Renal cortical epithelial cell (primary cell): ENCODE measurements around the gene LCE1D. TPM values are rescaled to one million over a fixed set of nuclear protein-coding genes. Genes with fewer than 3 reads are reported as not detected.

Source experiments
- DNase-seq: peaks from one replicate; pipeline ENCODE4 v3.0.0-alpha.2; 2011; ENCODE audit warnings: low read depth
- total RNA-seq: library from RNA; depleted of rRNA; stranded (reverse); fragments of >200 nt; gene quantifications from 2 replicates; pipeline ENCODE4 v1.2.3, GENCODE V29; 2014

The LCE1D gene
- total RNA-seq = not detected in 2 replicates

- no peak for DNase-seq
These were observed at the start of gene LCE1D for GRCh38 chr1:152796421-152796820. Gene LCE1D (plus strand): TSS chr1:152796721. CDS start chr1:152797795, 1,074 bp downstream.

GRCh38 chr1:152747831-152748230 is 48.7 kb upstream of the LCE1D start:
- DNase-seq = no peak

- DNase-seq = peak; percentile 7
These were observed 44.3 kb upstream of the LCE1D start for GRCh38 chr1:152752225-152752624.

- DNase-seq = no peak
These were observed 42.9 kb upstream of the LCE1D start for GRCh38 chr1:152753586-152753985.

GRCh38 chr1:152756872-152757271 is 39.6 kb upstream of the LCE1D start:
- DNase-seq = no peak

- DNase-seq = no peak
These were observed 38.8 kb upstream of the LCE1D start, which contains the start of gene KPRP for GRCh38 chr1:152757747-152758146. Gene KPRP (plus strand): TSS chr1:152758025. CDS start chr1:152759589, 1,564 bp downstream.

- no peak for DNase-seq
These were observed 37.9 kb upstream of the LCE1D start for GRCh38 chr1:152758636-152759035.

GRCh38 chr1:152759453-152760173 is 36.9 kb upstream of the LCE1D start:
- DNase-seq = no peak

GRCh38 chr1:152760551-152761190 is 35.9 kb upstream of the LCE1D start:
- no peak for DNase-seq

GRCh38 chr1:152761609-152762213 is 34.8 kb upstream of the LCE1D start:
- DNase-seq = no peak

GRCh38 chr1:152768847-152769533 is 27.5 kb upstream of the LCE1D start:
- peak; percentile 37 for DNase-seq

GRCh38 chr1:152770411-152770810 is 26.1 kb upstream of the LCE1D start:
- DNase-seq = no peak

GRCh38 chr1:152774875-152775274 is 21.6 kb upstream of the LCE1D start, which contains the start of gene LCE1F:
Gene LCE1F (plus strand): TSS chr1:152775140. CDS start chr1:152776372, 1,232 bp downstream.
- DNase-seq = no peak

GRCh38 chr1:152776361-152776760 is 20.2 kb upstream of the LCE1D start:
- no peak for DNase-seq

GRCh38 chr1:152777510-152778137 is 18.9 kb upstream of the LCE1D start:
- no peak for DNase-seq

GRCh38 chr1:152783095-152783494 is 13.4 kb upstream of the LCE1D start:
- DNase-seq = no peak

- DNase-seq = no peak
These were observed 10.4 kb upstream of the LCE1D start, which contains the start of gene LCE1E for GRCh38 chr1:152786077-152786476. Gene LCE1E (plus strand): TSS chr1:152786257. CDS start chr1:152787300, 1,043 bp downstream.

- DNase-seq = no peak
These were observed 835 bp upstream of the LCE1D start for GRCh38 chr1:152795686-152796085.

GRCh38 chr1:152801333-152801732 is 4.8 kb downstream of the LCE1D start:
- DNase-seq = no peak

- no peak for DNase-seq
These were observed 10.1 kb downstream of the LCE1D start, which contains the start of gene LCE1C for GRCh38 chr1:152806576-152806975. Gene LCE1C (minus strand): TSS chr1:152806651. CDS start chr1:152805478, 1,173 bp downstream.

GRCh38 chr1:152811050-152811449 is 14.5 kb downstream of the LCE1D start:
- DNase-seq = no peak
